CD14-positive monocyte (primary cell): ENCODE measurements around the gene PDE6B. TPM values are rescaled to one million over a fixed set of nuclear protein-coding genes. Genes with fewer than 3 reads are reported as not detected.

Experiments used
- DNase-seq, 3 donors: peaks; one replicate each; pipeline ENCODE4 v3.0.0-alpha.2; 2011 to 2022
- H2AFZ ChIP-seq: 2 replicates; pipeline ENCODE4 v1.6.0; 2012; ENCODE audit warnings: mild to moderate bottlenecking, low read depth, low read length, inconsistent platforms; ENCODE audit not compliant: insufficient read depth, poor library complexity, severe bottlenecking
- H3K27ac ChIP-seq, 2 donors: 1 replicate in 1 of 2; 2 replicates in 1 of 2; pipeline ENCODE4 v1.5.1; 2012 to 2013; ENCODE audit warnings: low read length in 2 of 2, control low read depth in 1 of 2, inconsistent platforms in 1 of 2, low read depth in 1 of 2, mild to moderate bottlenecking in 1 of 2
- H3K27me3 ChIP-seq, 2 donors: one replicate each; pipeline versions ENCODE4 v1.6.0 to v1.6.1; 2011 to 2013; ENCODE audit warnings: low read length in 2 of 2; ENCODE audit not compliant: control insufficient read depth in 2 of 2, insufficient read depth in 2 of 2
- H3K36me3 ChIP-seq, 2 donors: replicated peaks in 1 of 2; 1 replicate in 1 of 2; 2 replicates in 1 of 2; pipeline versions ENCODE4 v1.5.1 to v1.6.1; 2012 to 2013; ENCODE audit warnings: low read length in 2 of 2, control low read depth in 1 of 2, inconsistent platforms in 1 of 2, mild to moderate bottlenecking in 1 of 2; ENCODE audit not compliant: insufficient read depth in 2 of 2, control insufficient read depth in 1 of 2
- H3K4me1 ChIP-seq, 2 donors: 1 replicate in 1 of 2; 2 replicates in 1 of 2; pipeline versions ENCODE4 v1.5.1 to v1.6.1; 2012 to 2013; ENCODE audit warnings: low read length in 2 of 2, control low read depth in 1 of 2, inconsistent platforms in 1 of 2, mild to moderate bottlenecking in 1 of 2, moderate library complexity in 1 of 2; ENCODE audit not compliant: insufficient read depth in 2 of 2, control insufficient read depth in 1 of 2
- H3K4me2 ChIP-seq: replicated peaks from 2 replicates; pipeline ENCODE3; 2012; ENCODE audit warnings: low read length, moderate library complexity, mild to moderate bottlenecking; ENCODE audit not compliant: poor library complexity, severe bottlenecking; ENCODE audit errors: extremely low read depth
- H3K4me3 ChIP-seq, 3 experiments: fragments of 200-600 bp in 1 of 3; sonication (generic) in 1 of 3; replicated peaks in 1 of 3; 1 replicate in 2 of 3; 2 replicates in 1 of 3; pipeline ENCODE4 v1.5.1; 2011 to 2013; ENCODE audit warnings: low read length in 3 of 3, mild to moderate bottlenecking in 3 of 3, control low read depth in 2 of 3, low read depth in 2 of 3, inconsistent platforms in 1 of 3, moderate library complexity in 1 of 3
- H3K79me2 ChIP-seq: 2 replicates; pipeline ENCODE4 v1.6.0; 2012; ENCODE audit warnings: mild to moderate bottlenecking, control low read depth, inconsistent platforms, low read length, moderate library complexity; ENCODE audit not compliant: insufficient read depth
- H3K9ac ChIP-seq: 2 replicates; pipeline ENCODE4 v1.6.0; 2017; ENCODE audit warnings: low read length, mild to moderate bottlenecking; ENCODE audit not compliant: insufficient read depth, poor library complexity, severe bottlenecking
- H3K9me3 ChIP-seq, 2 donors: replicated peaks in 1 of 2; 1 replicate in 1 of 2; 2 replicates in 1 of 2; pipeline versions ENCODE4 v1.5.1 to v1.6.1; 2012 to 2013; ENCODE audit warnings: low read length in 2 of 2, control low read depth in 1 of 2; ENCODE audit not compliant: control insufficient read depth in 1 of 2, insufficient read depth in 1 of 2
- H4K20me1 ChIP-seq: 2 replicates; pipeline ENCODE4 v1.6.0; 2012; ENCODE audit warnings: mild to moderate bottlenecking, low read length, control low read depth, moderate library complexity; ENCODE audit not compliant: insufficient read depth
- H3K27ac Mint-ChIP-seq, 7 donors: one replicate each; pipeline ENCODE4 v1.8.0; 2020; ENCODE audit warnings: mild to moderate bottlenecking in 7 of 7, mixed read lengths in 7 of 7, moderate library complexity in 6 of 7, inconsistent platforms in 2 of 7
- H3K27me3 Mint-ChIP-seq, 3 donors: one replicate each; pipeline ENCODE4 v1.8.0; 2021 to 2022; ENCODE audit warnings: low read depth in 3 of 3, mild to moderate bottlenecking in 3 of 3, mixed read lengths in 3 of 3, moderate library complexity in 3 of 3, inconsistent platforms in 1 of 3
- H3K36me3 Mint-ChIP-seq, 2 donors: one replicate each; pipeline ENCODE4 v1.8.0; 2020; ENCODE audit warnings: mixed read lengths in 2 of 2, inconsistent platforms in 1 of 2, mild to moderate bottlenecking in 1 of 2
- H3K4me1 Mint-ChIP-seq: one replicate; pipeline ENCODE4 v1.8.0; 2020; ENCODE audit warnings: mild to moderate bottlenecking, mixed read lengths
- H3K4me3 Mint-ChIP-seq, 2 donors: one replicate each; pipeline ENCODE4 v1.8.0; 2020; ENCODE audit warnings: mild to moderate bottlenecking in 2 of 2, mixed read lengths in 2 of 2, moderate library complexity in 1 of 2
- H3K9me3 Mint-ChIP-seq, 7 donors: one replicate each; pipeline ENCODE4 v1.8.0; 2020 to 2022; ENCODE audit warnings: mixed read lengths in 7 of 7, mild to moderate bottlenecking in 6 of 7, moderate library complexity in 6 of 7, inconsistent platforms in 2 of 7
- WGBS: methylation state at CpG from one replicate; pipeline ENCODE4 v1.1.5; 2013; ENCODE audit warnings: missing lambda C conversion rate; ENCODE audit not compliant: insufficient coverage; 5-methylcytosine and 5-hydroxymethylcytosine counted together
- intact Hi-C, 2 donors: fragments of 100-400 bp; cut with micrococcal nuclease; formaldehyde crosslinking; loops; one replicate each; pipeline versions ENCODE4 v1.15.0 to v1.15.1; 2023
- polyA plus RNA-seq, 3 donors: library from polyadenylated mRNA; depleted of rRNA in 1 of 3; unstranded in 2 of 3; stranded (reverse) in 1 of 3; fragments of 300-500 nt in 2 of 3; fragments of >200 nt in 1 of 3; fragmentation: Illumina TruSeq in 2 of 3; gene quantifications; 1 replicate in 2 of 3; 2 replicates in 1 of 3; pipeline ENCODE4 v1.2.3, GENCODE V29; 2012 to 2021
- TF ChIP-seq, protein P1 (sequence below): fragments of 200-600 bp; IDR thresholded peaks from one replicate; pipeline ENCODE4 v1.8.0; 2022; ENCODE audit warnings: antibody characterized with exemption, mild to moderate bottlenecking

PDE6B gene
- polyA plus RNA-seq, 3 donors = 3.7 to 6.3 (median 4.6) TPM

DNA sequence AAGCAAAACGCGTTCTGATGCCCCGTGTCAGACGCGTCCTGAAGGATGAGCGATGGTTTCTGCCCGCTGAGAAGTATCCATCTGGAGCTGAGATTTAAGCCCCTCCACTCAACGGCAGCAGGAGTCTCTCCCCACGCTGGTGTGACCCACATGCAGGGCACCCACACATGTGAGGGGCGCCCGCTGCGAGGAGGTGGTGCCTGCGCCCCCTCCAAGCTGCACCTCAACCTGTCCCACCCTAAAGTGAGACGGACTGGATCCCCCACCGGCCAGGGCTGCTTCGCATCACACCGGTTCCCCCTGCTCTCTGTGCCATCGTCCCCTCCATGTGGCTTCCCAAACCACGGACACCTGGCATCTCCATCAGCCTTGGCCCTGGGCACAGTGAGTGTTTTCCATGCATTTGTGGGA is 4.5 kb upstream of the PDE6B start:
- peaks cover 0 to 14% (median 4%) of the 10 kb centered on the region in 7 donors for H3K9me3 Mint-ChIP-seq
- peaks cover 3% of the 10 kb centered on the region for H3K4me1 Mint-ChIP-seq
- Histone ChIP-seq H3K4me1 (no peaks in the 10 kb centered on the region), H3K27me3 (no peaks in the 10 kb centered on the region), H3K79me2 (no peaks in the 10 kb centered on the region), H3K4me3 (no peak overlapping the region), H3K27ac (no peak overlapping the region), H3K4me2 (no peak overlapping the region), H4K20me1 (no peaks in the 10 kb centered on the region), H3K9me3 (peaks cover 0 to 4% of the 10 kb centered on the region in 2 donors), H3K36me3 (no peaks in the 10 kb centered on the region), H3K9ac (no peak overlapping the region), H2AFZ (no peak overlapping the region)
- 95% methylated on average over 12 of the region's 19 CpGs for WGBS
- no peak overlapping the region for H3K27ac Mint-ChIP-seq
- TF ChIP-seq, protein P1, sequence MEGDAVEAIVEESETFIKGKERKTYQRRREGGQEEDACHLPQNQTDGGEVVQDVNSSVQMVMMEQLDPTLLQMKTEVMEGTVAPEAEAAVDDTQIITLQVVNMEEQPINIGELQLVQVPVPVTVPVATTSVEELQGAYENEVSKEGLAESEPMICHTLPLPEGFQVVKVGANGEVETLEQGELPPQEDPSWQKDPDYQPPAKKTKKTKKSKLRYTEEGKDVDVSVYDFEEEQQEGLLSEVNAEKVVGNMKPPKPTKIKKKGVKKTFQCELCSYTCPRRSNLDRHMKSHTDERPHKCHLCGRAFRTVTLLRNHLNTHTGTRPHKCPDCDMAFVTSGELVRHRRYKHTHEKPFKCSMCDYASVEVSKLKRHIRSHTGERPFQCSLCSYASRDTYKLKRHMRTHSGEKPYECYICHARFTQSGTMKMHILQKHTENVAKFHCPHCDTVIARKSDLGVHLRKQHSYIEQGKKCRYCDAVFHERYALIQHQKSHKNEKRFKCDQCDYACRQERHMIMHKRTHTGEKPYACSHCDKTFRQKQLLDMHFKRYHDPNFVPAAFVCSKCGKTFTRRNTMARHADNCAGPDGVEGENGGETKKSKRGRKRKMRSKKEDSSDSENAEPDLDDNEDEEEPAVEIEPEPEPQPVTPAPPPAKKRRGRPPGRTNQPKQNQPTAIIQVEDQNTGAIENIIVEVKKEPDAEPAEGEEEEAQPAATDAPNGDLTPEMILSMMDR = no peak
- intact Hi-C loops = no loop called here
- H3K27me3 Mint-ChIP-seq = peaks cover 2 to 8% (median 6%) of the 10 kb centered on the region in 3 donors
- no peak overlapping the region for H3K4me3 Mint-ChIP-seq
- DNase-seq = no peak
- H3K36me3 Mint-ChIP-seq = no peaks in the 10 kb centered on the region

DNA sequence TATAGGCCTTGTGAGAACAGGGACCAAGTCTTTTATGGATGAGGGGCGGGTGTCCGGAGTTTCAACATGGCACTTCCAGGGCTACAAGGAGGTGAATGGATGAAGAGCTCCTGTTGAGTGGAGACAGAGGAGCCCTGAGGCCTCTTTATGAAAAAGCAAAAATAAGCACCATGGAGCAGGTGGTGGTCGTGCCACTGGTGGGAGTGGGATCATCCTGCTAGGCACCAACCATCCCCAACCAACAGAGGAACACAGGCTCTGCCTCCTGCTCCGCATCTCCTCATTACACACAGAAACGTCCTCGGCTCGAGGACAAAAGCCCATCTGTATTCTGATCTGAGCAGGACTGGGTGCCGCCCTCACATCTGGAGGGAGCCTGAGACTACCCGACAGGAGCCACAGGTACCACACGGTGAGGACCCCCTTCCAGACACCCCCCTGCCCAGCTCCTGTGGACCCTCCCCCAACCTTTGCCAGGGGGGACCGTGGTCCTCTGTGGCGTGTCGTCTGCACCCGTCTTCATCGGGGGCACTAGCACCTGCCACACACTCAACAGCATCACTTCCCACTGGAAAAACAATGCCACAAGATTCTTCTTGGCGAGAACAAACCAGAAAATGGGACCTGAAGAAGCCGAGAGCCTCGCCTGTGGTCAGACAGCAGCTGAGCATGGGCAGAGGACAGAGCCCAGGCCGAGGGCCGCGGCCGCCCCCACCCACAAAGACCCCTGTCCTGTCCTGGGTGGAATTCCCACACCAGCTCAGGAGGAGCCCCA is 3.9 kb upstream of the PDE6B start:
- no peak for DNase-seq
- Mint-ChIP-seq H3K36me3 (no peaks in the 10 kb centered on the region), H3K9me3 (peaks cover 0 to 14% (median 4%) of the 10 kb centered on the region in 7 donors), H3K4me1 (peaks cover 3% of the 10 kb centered on the region), H3K27ac (no peak overlapping the region), H3K27me3 (peaks cover 2 to 6% (median 3%) of the 10 kb centered on the region in 3 donors), H3K4me3 (no peak overlapping the region)
- H4K20me1 ChIP-seq = no peaks in the 10 kb centered on the region
- intact Hi-C loops = no loop called here
- H3K79me2 ChIP-seq = no peaks in the 10 kb centered on the region
- H3K4me2 ChIP-seq = no peak overlapping the region
- no peak overlapping the region for H3K4me3 ChIP-seq
- H3K4me1 ChIP-seq = no peaks in the 10 kb centered on the region
- no peak overlapping the region for H2AFZ ChIP-seq
- 86% methylated on average over 16 of the region's 22 CpGs for WGBS
- H3K27me3 ChIP-seq = no peaks in the 10 kb centered on the region
- no peak overlapping the region for H3K27ac ChIP-seq
- peaks cover 0 to 4% of the 10 kb centered on the region in 2 donors for H3K9me3 ChIP-seq
- H3K9ac ChIP-seq = no peak overlapping the region
- H3K36me3 ChIP-seq = no peaks in the 10 kb centered on the region
- TF ChIP-seq, protein P1 = no peak
